ENCODE results near the gene TAF11L13.
"Not testable (repeated sequence)": the region's sequence is repeated elsewhere in the genome, so short reads cannot be mapped to it uniquely, and the experiment has no call there.

The TAF11L13 gene

GRCh38 chr5:17631788-17632187 is at the start of gene TAF11L13:
Gene TAF11L13 (plus strand): TSS chr5:17632088.
- DNase-seq = not testable (repeated sequence)

GRCh38 chr5:17585658-17586057 is 46.2 kb upstream of the TAF11L13 start, which contains the start of gene TAF11L7:
Gene TAF11L7 (minus strand): TSS chr5:17585758.
- DNase-seq = not testable (repeated sequence)

GRCh38 chr5:17590860-17591259 is 41.0 kb upstream of the TAF11L13 start, which contains the start of gene TAF11L8:
Gene TAF11L8 (minus strand): TSS chr5:17590960.
- DNase-seq = not testable (repeated sequence)

GRCh38 chr5:17594255-17594654 is 37.6 kb upstream of the TAF11L13 start, which contains the start of gene TAF11L9:
Gene TAF11L9 (minus strand): TSS chr5:17594394.
- not testable (repeated sequence) for DNase-seq

GRCh38 chr5:17597728-17598127 is 34.2 kb upstream of the TAF11L13 start, which contains the start of gene TAF11L10:
Gene TAF11L10 (minus strand): TSS chr5:17597828.
- DNase-seq = not testable (repeated sequence)

- not testable (repeated sequence) for DNase-seq
Measured at GRCh38 chr5:17603880-17604279, 28.0 kb upstream of the TAF11L13 start, which contains the start of gene TAF11L11. Gene TAF11L11 (plus strand): TSS chr5:17604183.

GRCh38 chr5:17604951-17605350 is 26.9 kb upstream of the TAF11L13 start:
- DNase-seq = no peak

GRCh38 chr5:17607461-17607860 is 24.4 kb upstream of the TAF11L13 start:
- not testable (repeated sequence) for DNase-seq

GRCh38 chr5:17610092-17610491 is 21.8 kb upstream of the TAF11L13 start, which contains the start of gene TAF11L12:
Gene TAF11L12 (plus strand): TSS chr5:17610392.
- not testable (repeated sequence) for DNase-seq

GRCh38 chr5:17614872-17615605 is 16.8 kb upstream of the TAF11L13 start:
- DNase-seq = no peak

- DNase-seq = no peak
Measured at GRCh38 chr5:17619354-17619753, 12.5 kb upstream of the TAF11L13 start.

- no peak for DNase-seq
Measured at GRCh38 chr5:17620627-17621026, 11.3 kb upstream of the TAF11L13 start.

- no peak for DNase-seq
Measured at GRCh38 chr5:17625686-17626085, 6.2 kb upstream of the TAF11L13 start.

GRCh38 chr5:17634160-17634559 is 2.3 kb downstream of the TAF11L13 start, which contains the start of gene TAF11L14:
Gene TAF11L14 (plus strand): TSS chr5:17634460.
- DNase-seq = no peak

GRCh38 chr5:17649232-17649631 is 17.3 kb downstream of the TAF11L13 start:
- DNase-seq = not testable (repeated sequence)

- not testable (repeated sequence) for DNase-seq
Measured at GRCh38 chr5:17655201-17655759, 23.4 kb downstream of the TAF11L13 start.

GRCh38 chr5:17655921-17656320 is 24.0 kb downstream of the TAF11L13 start:
- no peak for DNase-seq

GRCh38 chr5:17663182-17663581 is 31.3 kb downstream of the TAF11L13 start:
- no peak for DNase-seq

- no peak for DNase-seq
Measured at GRCh38 chr5:17665836-17666235, 33.9 kb downstream of the TAF11L13 start.

- DNase-seq = no peak
Measured at GRCh38 chr5:17666726-17667235, 34.9 kb downstream of the TAF11L13 start.

- no peak for DNase-seq
Measured at GRCh38 chr5:17670353-17670752, 38.5 kb downstream of the TAF11L13 start.

GRCh38 chr5:17678751-17679324 is 47.0 kb downstream of the TAF11L13 start:
- DNase-seq = no peak

GRCh38 chr5:17679597-17680203 is 47.8 kb downstream of the TAF11L13 start:
- DNase-seq = no peak

Measured in CD4-positive, alpha-beta T cell treated with Interleukin-12 subunit alpha and Interleukin-12 subunit beta, for 1 hour (primary cell).